ENCODE results near the gene VMO1. TPM values are rescaled to one million over a fixed set of nuclear protein-coding genes. Genes with fewer than 3 reads are reported as not detected.

The VMO1 gene
- total RNA-seq, 4 donors from 2014 or later: 1.4 to 7.2 (median 3.8) TPM; not detected in 1

GRCh38 chr17:4790705-4791088 lies 4.5 kb upstream of the VMO1 start:
- H3K27ac ChIP-seq: peak overlapping the region; percentile 91 to 97 (median 95)
- intact Hi-C loops (cut with DNase I; ENCODE audit: low total_unique reads): loop anchor here (1.0 to 10.0 kb wide), 4 partner anchors 17 to 216 kb away; partner anchors contain the start of genes MED11, MINK1 and PLD2
- ATAC-seq (no peak), DNase-seq (no peak)
- TF ChIP-seq CTCF (IDR thresholded peaks at IDR 0.05 in 4 of 5, conservative IDR thresholded peaks at IDR 0.05 in 1 of 5) (no peak), POLR2A (IDR thresholded peaks at IDR 0.05) (no peak)
- H3K36me3 ChIP-seq: no peaks in the 10 kb centered on the region
- H3K4me1 ChIP-seq: peaks cover 32 to 41% of the 10 kb centered on the region in 2 donors
- in situ Hi-C loops (cut with MboI; ENCODE audit: low sequenced_read_pairs in 4 of 4): loop anchor here in 2 of 4 donors (25.0 kb wide), 1 partner anchor 97 kb away; the partner anchor contains the start of gene C17orf107 (in 2 of the 2)
- H3K9me3 ChIP-seq: no peaks in the 10 kb centered on the region
- H3K27me3 ChIP-seq: peaks cover 2 to 14% (median 7%) of the 10 kb centered on the region in 3 donors
- H3K4me3 ChIP-seq: peak overlapping the region; percentile 63 to 81 (median 68)

- Histone ChIP-seq H3K9me3 (no peaks in the 10 kb centered on the region), H3K4me3 (peak overlapping the region; percentile 63 to 81 (median 68)), H3K36me3 (no peaks in the 10 kb centered on the region), H3K27me3 (peaks cover 7 to 19% (median 13%) of the 10 kb centered on the region in 3 donors), H3K27ac (peak overlapping the region; percentile 91 to 97 (median 95)), H3K4me1 (peaks cover 36 to 43% of the 10 kb centered on the region in 2 donors)
- in situ Hi-C loops (cut with MboI; ENCODE audit: low sequenced_read_pairs in 4 of 4): loop anchor here (5.0 to 25.0 kb wide), 4 partner anchors 55 to 97 kb away; partner anchors contain the start of genes C17orf107 (in 2 of the 4), CXCL16 (in 1 of the 4), MED11 (in 1 of the 4) and ZMYND15 (in 1 of the 4)
- intact Hi-C loops (cut with DNase I; ENCODE audit: low total_unique reads): loop anchor here (1.0 to 10.0 kb wide), 4 partner anchors 17 to 215 kb away; partner anchors contain the start of genes MED11, MINK1 and PLD2
- DNase-seq (peak; percentile 63 to 78), ATAC-seq (peak; percentile 92 to 94)
- TF ChIP-seq CTCF (IDR thresholded peaks at IDR 0.05 in 4 of 5, conservative IDR thresholded peaks at IDR 0.05 in 1 of 5) (peak; percentile 68 to 93 (median 90)), POLR2A (IDR thresholded peaks at IDR 0.05) (peak; percentile 83 to 88)
Observed at GRCh38 chr17:4789951-4790704, 4.0 kb upstream of the VMO1 start.

- ATAC-seq: peak in 1 of 2 donors; percentile 18
- DNase-seq: no peak
- Histone ChIP-seq H3K36me3 (no peaks in the 10 kb centered on the region), H3K27me3 (peaks cover 9 to 23% (median 17%) of the 10 kb centered on the region in 3 donors), H3K4me3 (peak overlapping the region; percentile 63 to 81 (median 68)), H3K4me1 (peaks cover 36 to 44% of the 10 kb centered on the region in 2 donors), H3K27ac (peak overlapping the region; percentile 91 to 97 (median 95)), H3K9me3 (no peaks in the 10 kb centered on the region)
- intact Hi-C loops (cut with DNase I; ENCODE audit: low total_unique reads): no loop called here
- TF ChIP-seq CTCF (IDR thresholded peaks at IDR 0.05 in 4 of 5, conservative IDR thresholded peaks at IDR 0.05 in 1 of 5): no peak
- TF ChIP-seq POLR2A (IDR thresholded peaks at IDR 0.05): no peak
- in situ Hi-C loops (cut with MboI; ENCODE audit: low sequenced_read_pairs in 4 of 4): loop anchor here (5.0 to 25.0 kb wide), 4 partner anchors 55 to 98 kb away; partner anchors contain the start of genes C17orf107 (in 2 of the 4), CXCL16 (in 1 of the 4), MED11 (in 1 of the 4) and ZMYND15 (in 1 of the 4)
Observed at GRCh38 chr17:4789701-4789950, 3.5 kb upstream of the VMO1 start.

GRCh38 chr17:4788807-4789700 lies 2.9 kb upstream of the VMO1 start, which contains the start of gene GLTPD2:
Gene GLTPD2 (plus strand): TSS chr17:4788964. CDS start chr17:4789012, 48 bp downstream.
- intact Hi-C loops (cut with DNase I; ENCODE audit: low total_unique reads): no loop called here
- in situ Hi-C loops (cut with MboI; ENCODE audit: low sequenced_read_pairs in 4 of 4): loop anchor here (5.0 to 25.0 kb wide), 4 partner anchors 54 to 98 kb away; partner anchors contain the start of genes C17orf107 (in 2 of the 4), CXCL16 (in 1 of the 4), MED11 (in 1 of the 4) and ZMYND15 (in 1 of the 4)
- DNase-seq (no peak), ATAC-seq (no peak)
- Histone ChIP-seq H3K27me3 (peaks cover 13 to 29% (median 22%) of the 10 kb centered on the region in 3 donors), H3K4me1 (peaks cover 36 to 44% of the 10 kb centered on the region in 2 donors), H3K27ac (peak within 1 kb of the TSS; percentile 91 to 97 (median 95)), H3K9me3 (no peaks in the 10 kb centered on the region), H3K4me3 (peak within 1 kb of the TSS; percentile 63 to 81 (median 68)), H3K36me3 (no peaks in the 10 kb centered on the region)
- no peak for TF ChIP-seq CTCF (IDR thresholded peaks at IDR 0.05 in 4 of 5, conservative IDR thresholded peaks at IDR 0.05 in 1 of 5)
- TF ChIP-seq POLR2A (IDR thresholded peaks at IDR 0.05): no peak
